HFFc6 (cell line): ENCODE measurements around the gene KCNAB1. TPM values are rescaled to one million over a fixed set of nuclear protein-coding genes. Genes with fewer than 3 reads are reported as not detected.

Experiments
- DNase-seq: peaks from one replicate; pipeline ENCODE4 v3.0.0-alpha.2; 2018
- H3K27ac Mint-ChIP-seq: 2 replicates; pipeline ENCODE4 v1.8.0; 2020; ENCODE audit warnings: mild to moderate bottlenecking, mixed read lengths
- H3K27me3 Mint-ChIP-seq: 2 replicates; pipeline ENCODE4 v1.8.0; 2021; ENCODE audit warnings: mild to moderate bottlenecking, moderate library complexity, mixed read lengths; ENCODE audit not compliant: insufficient read depth
- H3K36me3 Mint-ChIP-seq: 2 replicates; pipeline ENCODE4 v1.8.0; 2021; ENCODE audit warnings: low read depth, mixed read lengths
- H3K4me1 Mint-ChIP-seq: 2 replicates; pipeline ENCODE4 v1.8.0; 2020; ENCODE audit warnings: low read depth, mixed read lengths
- H3K4me3 Mint-ChIP-seq: 2 replicates; pipeline ENCODE4 v1.8.0; 2020; ENCODE audit warnings: mild to moderate bottlenecking, moderate library complexity, mixed read lengths
- H3K9me3 Mint-ChIP-seq: 2 replicates; pipeline ENCODE4 v1.8.0; 2020; ENCODE audit warnings: mild to moderate bottlenecking, mixed read lengths
- total RNA-seq, 6 experiments: library from RNA; stranded (reverse); fragmentation: NEBNext Ultra II Directional; extraction: Animal tissue kit (Norgen Biotek cat#: 25700); gene quantifications; 2 replicates in 1 of 6; 3 replicates in 5 of 6; pipeline ENCODE4 v1.2.3, GENCODE V29; 2021
- TF ChIP-seq, protein P1 (sequence below): fragments of 200-600 bp; sonication (generic); IDR thresholded peaks from 2 replicates; pipeline ENCODE4 v1.5.0; 2021; ENCODE audit warnings: antibody characterized with exemption, mild to moderate bottlenecking

Gene KCNAB1
- total RNA-seq, 6 experiments from 2014 or later = not detected

DNA sequence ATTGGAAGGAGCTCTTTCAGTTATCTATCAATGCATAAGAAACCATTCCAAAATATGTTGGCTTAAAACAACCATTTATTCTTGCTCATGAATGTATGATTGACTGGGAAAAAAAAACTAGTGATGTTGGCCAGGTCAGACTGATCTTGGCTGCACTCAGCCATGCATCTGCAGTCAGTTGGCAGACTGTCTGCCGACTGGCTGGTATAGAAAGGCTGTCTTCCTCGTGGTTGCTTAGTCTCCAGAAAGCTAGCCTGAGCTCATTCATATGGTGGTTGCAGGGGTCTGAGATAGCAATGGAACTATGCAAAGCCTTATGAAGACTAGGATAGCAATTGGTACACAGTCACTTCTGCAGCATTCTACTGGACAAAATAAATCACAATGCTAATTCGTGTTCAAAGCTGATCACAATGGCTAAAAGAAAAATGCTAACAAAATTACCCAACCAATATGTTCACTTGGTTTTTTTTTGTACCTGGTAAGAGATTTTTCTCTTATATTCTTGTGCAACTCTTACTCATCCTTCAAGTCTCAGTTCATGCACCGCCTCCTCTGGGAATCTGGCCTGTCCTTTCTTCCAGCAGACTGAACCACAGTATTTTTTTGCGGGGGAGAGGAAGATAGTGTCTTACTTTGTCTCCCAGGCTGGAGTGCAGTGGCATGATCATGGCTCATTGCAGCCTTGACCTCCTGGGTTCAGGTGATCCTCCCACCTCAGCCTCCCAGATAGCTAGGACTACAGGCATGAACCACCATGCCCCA lies 126.8 kb downstream of the KCNAB1 start:
- DNase-seq = no peak
- no peaks in the 10 kb centered on the region for H3K4me1 Mint-ChIP-seq
- H3K27me3 Mint-ChIP-seq = peaks cover 3% of the 10 kb centered on the region; the same call in 1 of the 2 replicates
- TF ChIP-seq, protein P1, sequence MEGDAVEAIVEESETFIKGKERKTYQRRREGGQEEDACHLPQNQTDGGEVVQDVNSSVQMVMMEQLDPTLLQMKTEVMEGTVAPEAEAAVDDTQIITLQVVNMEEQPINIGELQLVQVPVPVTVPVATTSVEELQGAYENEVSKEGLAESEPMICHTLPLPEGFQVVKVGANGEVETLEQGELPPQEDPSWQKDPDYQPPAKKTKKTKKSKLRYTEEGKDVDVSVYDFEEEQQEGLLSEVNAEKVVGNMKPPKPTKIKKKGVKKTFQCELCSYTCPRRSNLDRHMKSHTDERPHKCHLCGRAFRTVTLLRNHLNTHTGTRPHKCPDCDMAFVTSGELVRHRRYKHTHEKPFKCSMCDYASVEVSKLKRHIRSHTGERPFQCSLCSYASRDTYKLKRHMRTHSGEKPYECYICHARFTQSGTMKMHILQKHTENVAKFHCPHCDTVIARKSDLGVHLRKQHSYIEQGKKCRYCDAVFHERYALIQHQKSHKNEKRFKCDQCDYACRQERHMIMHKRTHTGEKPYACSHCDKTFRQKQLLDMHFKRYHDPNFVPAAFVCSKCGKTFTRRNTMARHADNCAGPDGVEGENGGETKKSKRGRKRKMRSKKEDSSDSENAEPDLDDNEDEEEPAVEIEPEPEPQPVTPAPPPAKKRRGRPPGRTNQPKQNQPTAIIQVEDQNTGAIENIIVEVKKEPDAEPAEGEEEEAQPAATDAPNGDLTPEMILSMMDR = no peak
- H3K36me3 Mint-ChIP-seq = no peaks in the 10 kb centered on the region
- peaks cover 8% of the 10 kb centered on the region for H3K9me3 Mint-ChIP-seq
- no peak overlapping the region for H3K4me3 Mint-ChIP-seq
- no peak overlapping the region for H3K27ac Mint-ChIP-seq

DNA sequence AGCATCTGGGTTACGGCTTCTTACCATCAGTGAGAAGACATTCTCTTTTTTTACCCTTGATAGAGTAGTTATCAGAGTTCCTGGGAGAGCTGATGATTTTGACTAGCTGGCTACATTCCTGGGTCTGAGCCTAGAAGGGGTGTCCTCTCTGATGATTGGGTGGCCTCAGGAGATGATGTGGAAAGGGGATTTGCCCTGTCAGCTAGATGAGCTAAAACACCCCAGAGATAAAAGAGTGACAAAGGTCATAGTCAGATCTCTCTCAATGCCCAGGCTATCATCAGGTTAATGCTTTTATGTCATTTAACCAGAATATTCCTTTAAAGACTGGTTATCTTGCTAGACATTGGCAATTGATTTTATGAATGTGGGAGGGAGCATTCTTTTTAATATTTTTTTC lies 130.2 kb downstream of the KCNAB1 start:
- no peaks in the 10 kb centered on the region for H3K4me1 Mint-ChIP-seq
- H3K27ac Mint-ChIP-seq = no peak overlapping the region
- H3K27me3 Mint-ChIP-seq = peaks cover 5% of the 10 kb centered on the region
- H3K36me3 Mint-ChIP-seq = no peaks in the 10 kb centered on the region
- TF ChIP-seq, protein P1 = no peak
- no peak overlapping the region for H3K4me3 Mint-ChIP-seq
- no peak for DNase-seq
- no peaks in the 10 kb centered on the region for H3K9me3 Mint-ChIP-seq

DNA sequence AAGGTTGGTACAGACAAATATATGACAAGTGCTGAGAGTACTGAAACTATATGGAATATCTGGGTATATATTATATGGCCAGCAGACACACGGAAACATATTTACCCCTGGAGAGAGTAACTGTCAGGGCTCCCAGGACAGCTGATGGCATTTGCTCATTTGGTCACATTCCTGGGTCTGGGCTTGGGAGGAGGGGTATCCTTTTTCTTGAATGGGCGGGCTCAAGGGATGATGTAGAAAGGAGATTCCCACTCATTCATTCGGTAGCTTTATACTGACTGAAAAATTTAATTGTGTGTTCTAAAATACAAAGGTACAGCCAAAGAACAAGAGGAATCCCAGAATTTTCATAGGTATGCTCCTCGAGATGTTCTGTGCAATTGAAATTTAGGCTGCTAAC lies 131.0 kb downstream of the KCNAB1 start:
- TF ChIP-seq, protein P1 = no peak
- Mint-ChIP-seq H3K27me3 (peaks cover 5% of the 10 kb centered on the region), H3K27ac (no peak overlapping the region), H3K4me1 (no peaks in the 10 kb centered on the region), H3K9me3 (no peaks in the 10 kb centered on the region), H3K36me3 (no peaks in the 10 kb centered on the region), H3K4me3 (no peak overlapping the region)
- DNase-seq = no peak

DNA sequence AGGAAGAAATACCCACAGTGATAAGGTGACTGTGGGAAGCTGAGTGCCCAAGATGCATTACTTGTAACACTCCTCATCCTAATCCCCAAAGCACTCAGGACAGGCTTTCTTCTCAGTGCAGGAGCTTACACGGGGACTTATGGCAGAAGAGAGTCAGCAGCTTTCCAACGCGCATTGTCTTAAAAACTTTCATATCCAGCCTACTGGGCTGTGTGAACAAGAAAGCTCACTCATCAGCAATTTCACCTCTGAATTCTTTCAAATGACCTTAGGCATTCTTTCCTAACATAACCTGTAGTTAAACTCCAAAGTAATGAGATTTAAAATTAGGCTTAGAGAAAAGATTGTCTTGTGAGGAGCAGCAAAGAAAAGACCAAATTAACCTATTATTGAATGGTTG lies 132.3 kb downstream of the KCNAB1 start:
- Mint-ChIP-seq H3K4me3 (no peak overlapping the region), H3K27me3 (peaks cover 5% of the 10 kb centered on the region), H3K27ac (no peak overlapping the region), H3K36me3 (no peaks in the 10 kb centered on the region), H3K4me1 (no peaks in the 10 kb centered on the region), H3K9me3 (no peaks in the 10 kb centered on the region)
- TF ChIP-seq, protein P1 = no peak
- DNase-seq = no peak

DNA sequence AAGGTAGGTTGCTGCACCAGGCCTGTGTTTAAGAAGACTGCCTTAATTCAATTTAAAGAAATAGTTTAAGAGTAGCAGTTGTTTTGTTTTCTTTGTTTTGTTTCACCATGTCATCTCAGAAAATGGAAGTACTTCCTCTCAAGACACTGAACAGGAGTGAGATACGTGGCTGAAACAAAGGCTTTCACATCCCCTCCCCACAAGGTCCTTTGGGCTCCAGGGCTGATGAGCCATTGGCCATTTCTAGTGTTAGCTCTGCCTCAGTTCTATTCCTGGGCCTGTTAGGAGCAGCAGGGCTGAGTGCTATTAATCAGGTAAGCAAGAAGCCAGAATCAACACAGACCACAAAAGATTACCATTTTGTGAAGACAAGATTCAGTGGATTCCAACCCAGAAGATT lies 132.8 kb downstream of the KCNAB1 start:
- TF ChIP-seq, protein P1 = no peak
- Mint-ChIP-seq H3K9me3 (no peaks in the 10 kb centered on the region), H3K27ac (no peak overlapping the region), H3K4me3 (no peak overlapping the region), H3K27me3 (peaks cover 5% of the 10 kb centered on the region), H3K36me3 (no peaks in the 10 kb centered on the region), H3K4me1 (no peaks in the 10 kb centered on the region)
- no peak for DNase-seq
